Measurements from ENCODE around the gene NOD2. TPM values are rescaled to one million over a fixed set of nuclear protein-coding genes. Genes with fewer than 3 reads are reported as not detected.

Gene NOD2
- total RNA-seq, 1 experiment from 2014 or later = 0.17 TPM

DNA sequence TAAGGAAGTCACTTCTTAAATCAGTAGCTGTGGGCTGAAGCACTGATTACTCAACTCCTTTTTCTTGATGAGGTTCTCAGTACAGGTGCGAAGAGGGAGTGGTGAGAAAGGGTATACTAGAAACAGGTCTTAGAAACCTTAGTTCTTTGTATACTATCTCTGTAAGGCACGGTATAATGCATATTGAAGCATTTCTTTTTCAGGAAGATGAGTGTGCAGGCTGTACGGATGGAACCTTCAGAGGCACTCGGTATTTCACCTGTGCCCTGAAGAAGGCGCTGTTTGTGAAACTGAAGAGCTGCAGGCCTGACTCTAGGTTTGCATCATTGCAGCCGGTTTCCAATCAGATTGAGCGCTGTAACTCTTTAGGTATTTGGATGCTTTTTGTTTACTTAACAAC is 87.6 kb downstream of the NOD2 start:
- Histone ChIP-seq H4K5ac (ENCODE audit: insufficient read length, low read depth, low read length) (no peak overlapping the region), H3K4ac (ENCODE audit: low read depth, low read length) (no peak overlapping the region), H3K18ac (ENCODE audit: insufficient read length, low read depth, low read length) (no peak overlapping the region), H3K23me2 (ENCODE audit: insufficient read length, low read depth, low read length, poor library complexity, severe bottlenecking) (no peaks in the 10 kb centered on the region), H3K9me3 (ENCODE audit: control insufficient read depth, low read depth, low read length) (no peaks in the 10 kb centered on the region), H4K8ac (replicated peaks; ENCODE audit: insufficient read length, low read depth, low read length) (no peak overlapping the region), H3T11ph (ENCODE audit: low read length) (no peak overlapping the region), H2BK5ac (ENCODE audit: insufficient read length, low read length) (no peak overlapping the region), H2BK15ac (ENCODE audit: low read depth, low read length) (no peak overlapping the region), H3K4me1 (ENCODE audit: insufficient read depth, low read length) (no peaks in the 10 kb centered on the region), H4K91ac (ENCODE audit: insufficient read length, low read depth, low read length) (no peak overlapping the region), H2BK20ac (ENCODE audit: low read depth, low read length, poor library complexity, severe bottlenecking) (no peak overlapping the region), H3K79me1 (ENCODE audit: insufficient read depth, low read depth, low read length, poor library complexity, severe bottlenecking) (no peaks in the 10 kb centered on the region), H4K20me1 (ENCODE audit: control insufficient read depth, insufficient read depth, insufficient read length) (no peaks in the 10 kb centered on the region), H2BK120ac (ENCODE audit: low read depth, low read length, poor library complexity, severe bottlenecking) (no peak overlapping the region), H3K56ac (ENCODE audit: insufficient read length, low read depth, low read length) (no peak overlapping the region), H3K27me3 (ENCODE audit: insufficient read depth, low read length) (no peaks in the 10 kb centered on the region), H3K9ac (ENCODE audit: extremely low read depth, insufficient read length, low read length) (no peak overlapping the region), H3K79me2 (ENCODE audit: insufficient read depth, low read length) (no peaks in the 10 kb centered on the region), H2AFZ (ENCODE audit: low read length) (no peak overlapping the region), H3K4me2 (ENCODE audit: insufficient read depth, insufficient read length, low read length) (no peak overlapping the region), H2BK12ac (ENCODE audit: insufficient read length, low read depth, low read length) (no peak overlapping the region), H2AK5ac (ENCODE audit: insufficient read length, low read length) (no peak overlapping the region), H3K27ac (ENCODE audit: insufficient read length, low read depth, low read length) (no peak overlapping the region), H3K23ac (ENCODE audit: insufficient read length, low read depth, low read length) (no peak overlapping the region), H3K14ac (ENCODE audit: insufficient read depth, low read length) (no peak overlapping the region)
- H3K27ac Mint-ChIP-seq = peak overlapping the region in 2 of 3 experiments; percentile 31 to 56; a peak in 1 of 7 replicates
- peaks cover 2 to 9% of the 10 kb centered on the region in 2 experiments; a peak in 3 of 4 replicates for H3K4me1 Mint-ChIP-seq
- peak; percentile 66 for DNase-seq
- no peaks in the 10 kb centered on the region for H3K27me3 Mint-ChIP-seq (ENCODE audit: low read depth)
- H3K4me3 Mint-ChIP-seq = no peak overlapping the region
- no CpG with 5 or more reads among the region's 7 CpGs for WGBS (ENCODE audit: extremely low coverage, insufficient read length, low lambda C conversion rate)
- no peaks in the 10 kb centered on the region for H3K9me3 Mint-ChIP-seq
- TF ChIP-seq, protein P1, sequence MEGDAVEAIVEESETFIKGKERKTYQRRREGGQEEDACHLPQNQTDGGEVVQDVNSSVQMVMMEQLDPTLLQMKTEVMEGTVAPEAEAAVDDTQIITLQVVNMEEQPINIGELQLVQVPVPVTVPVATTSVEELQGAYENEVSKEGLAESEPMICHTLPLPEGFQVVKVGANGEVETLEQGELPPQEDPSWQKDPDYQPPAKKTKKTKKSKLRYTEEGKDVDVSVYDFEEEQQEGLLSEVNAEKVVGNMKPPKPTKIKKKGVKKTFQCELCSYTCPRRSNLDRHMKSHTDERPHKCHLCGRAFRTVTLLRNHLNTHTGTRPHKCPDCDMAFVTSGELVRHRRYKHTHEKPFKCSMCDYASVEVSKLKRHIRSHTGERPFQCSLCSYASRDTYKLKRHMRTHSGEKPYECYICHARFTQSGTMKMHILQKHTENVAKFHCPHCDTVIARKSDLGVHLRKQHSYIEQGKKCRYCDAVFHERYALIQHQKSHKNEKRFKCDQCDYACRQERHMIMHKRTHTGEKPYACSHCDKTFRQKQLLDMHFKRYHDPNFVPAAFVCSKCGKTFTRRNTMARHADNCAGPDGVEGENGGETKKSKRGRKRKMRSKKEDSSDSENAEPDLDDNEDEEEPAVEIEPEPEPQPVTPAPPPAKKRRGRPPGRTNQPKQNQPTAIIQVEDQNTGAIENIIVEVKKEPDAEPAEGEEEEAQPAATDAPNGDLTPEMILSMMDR (conservative IDR thresholded peaks at IDR 0.05) = peak; percentile 73
- H3K36me3 Mint-ChIP-seq (ENCODE audit: insufficient read depth in 1 of 3, low read depth in 3 of 3) = peaks cover 0 to 4% (median 2%) of the 10 kb centered on the region in 3 experiments; a peak in 4 of 7 replicates

Data from H9 (cell line).